ENCODE results near the gene UGT1A8.

- no peak for TF ChIP-seq CTCF (IDR thresholded peaks at IDR 0.05 in 2 of 3, conservative IDR thresholded peaks at IDR 0.05 in 1 of 3; ENCODE audit: borderline replicate concordance in 1 of 3, insufficient read depth in 1 of 3, low read depth in 2 of 3, low read length in 2 of 3)
- TF ChIP-seq, protein P1, sequence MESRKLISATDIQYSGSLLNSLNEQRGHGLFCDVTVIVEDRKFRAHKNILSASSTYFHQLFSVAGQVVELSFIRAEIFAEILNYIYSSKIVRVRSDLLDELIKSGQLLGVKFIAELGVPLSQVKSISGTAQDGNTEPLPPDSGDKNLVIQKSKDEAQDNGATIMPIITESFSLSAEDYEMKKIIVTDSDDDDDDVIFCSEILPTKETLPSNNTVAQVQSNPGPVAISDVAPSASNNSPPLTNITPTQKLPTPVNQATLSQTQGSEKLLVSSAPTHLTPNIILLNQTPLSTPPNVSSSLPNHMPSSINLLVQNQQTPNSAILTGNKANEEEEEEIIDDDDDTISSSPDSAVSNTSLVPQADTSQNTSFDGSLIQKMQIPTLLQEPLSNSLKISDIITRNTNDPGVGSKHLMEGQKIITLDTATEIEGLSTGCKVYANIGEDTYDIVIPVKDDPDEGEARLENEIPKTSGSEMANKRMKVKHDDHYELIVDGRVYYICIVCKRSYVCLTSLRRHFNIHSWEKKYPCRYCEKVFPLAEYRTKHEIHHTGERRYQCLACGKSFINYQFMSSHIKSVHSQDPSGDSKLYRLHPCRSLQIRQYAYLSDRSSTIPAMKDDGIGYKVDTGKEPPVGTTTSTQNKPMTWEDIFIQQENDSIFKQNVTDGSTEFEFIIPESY (IDR thresholded peaks at IDR 0.05; ENCODE audit: extremely low read depth, insufficient replicate concordance, low read length), result no peak
- TF ChIP-seq CBX3 (IDR thresholded peaks at IDR 0.05; ENCODE audit: low read depth), result no peak
- TF ChIP-seq POLR2A (IDR thresholded peaks at IDR 0.05; ENCODE audit: borderline replicate concordance, extremely low read depth, insufficient read depth, insufficient read length), result no peak
- no peak for TF ChIP-seq MAX (IDR thresholded peaks at IDR 0.05)
Observed at GRCh38 chr2:233791883-233792329, 174.5 kb downstream of the UGT1A8 start.
